Measurements from ENCODE around the gene ORC1.

GRCh38 chr1:52414942-52415341, 10.7 kb upstream of the ORC1 start:
- no peak for TF ChIP-seq EZH2 (IDR thresholded peaks at IDR 0.05; ENCODE audit: low read depth)
- TF ChIP-seq CTCF (conservative IDR thresholded peaks at IDR 0.05) = no peak
